ENCODE measurements around the gene SSTR1.

DNA sequence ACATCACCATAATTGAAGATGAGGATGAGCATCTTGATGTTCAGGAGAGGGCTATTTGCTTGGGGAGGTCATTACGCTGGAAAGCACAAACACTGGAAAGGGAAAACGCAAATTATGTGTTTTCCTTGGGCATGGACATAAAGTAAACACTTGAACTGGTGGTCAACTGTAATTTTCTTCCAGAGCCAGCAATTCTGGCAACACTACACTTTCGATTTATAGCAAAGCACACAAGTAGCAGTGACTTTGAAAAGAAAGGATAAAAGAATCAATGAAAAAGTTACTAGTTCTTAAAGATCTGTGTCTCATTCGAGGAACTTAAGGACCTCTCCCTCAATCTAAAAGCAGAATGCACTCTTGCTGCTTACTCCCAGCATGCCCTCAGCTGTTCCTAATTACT, 46.0 kb downstream of the SSTR1 start:
- TF ChIP-seq POLR2AphosphoS5 (IDR thresholded peaks at IDR 0.05), result no peak
- TF ChIP-seq, protein P1, sequence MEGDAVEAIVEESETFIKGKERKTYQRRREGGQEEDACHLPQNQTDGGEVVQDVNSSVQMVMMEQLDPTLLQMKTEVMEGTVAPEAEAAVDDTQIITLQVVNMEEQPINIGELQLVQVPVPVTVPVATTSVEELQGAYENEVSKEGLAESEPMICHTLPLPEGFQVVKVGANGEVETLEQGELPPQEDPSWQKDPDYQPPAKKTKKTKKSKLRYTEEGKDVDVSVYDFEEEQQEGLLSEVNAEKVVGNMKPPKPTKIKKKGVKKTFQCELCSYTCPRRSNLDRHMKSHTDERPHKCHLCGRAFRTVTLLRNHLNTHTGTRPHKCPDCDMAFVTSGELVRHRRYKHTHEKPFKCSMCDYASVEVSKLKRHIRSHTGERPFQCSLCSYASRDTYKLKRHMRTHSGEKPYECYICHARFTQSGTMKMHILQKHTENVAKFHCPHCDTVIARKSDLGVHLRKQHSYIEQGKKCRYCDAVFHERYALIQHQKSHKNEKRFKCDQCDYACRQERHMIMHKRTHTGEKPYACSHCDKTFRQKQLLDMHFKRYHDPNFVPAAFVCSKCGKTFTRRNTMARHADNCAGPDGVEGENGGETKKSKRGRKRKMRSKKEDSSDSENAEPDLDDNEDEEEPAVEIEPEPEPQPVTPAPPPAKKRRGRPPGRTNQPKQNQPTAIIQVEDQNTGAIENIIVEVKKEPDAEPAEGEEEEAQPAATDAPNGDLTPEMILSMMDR (IDR thresholded peaks at IDR 0.05), result no peak

All from upper lobe of left lung (tissue), 4 donors.